Gastroesophageal sphincter (tissue), 4 donors: Measurements from ENCODE around the gene CDC45. TPM values are rescaled to one million over a fixed set of nuclear protein-coding genes. Genes with fewer than 3 reads are reported as not detected.
"Not testable (repeated sequence)": the region's sequence is repeated elsewhere in the genome, so short reads cannot be mapped to it uniquely, and the experiment has no call there.

Experiments used
- ATAC-seq: fragments of 150-250 bp; one replicate; pipeline ENCODE4 v1.9.1; 2016; ENCODE audit warnings: mild to moderate bottlenecking, moderate library complexity
- H3K27ac ChIP-seq, 4 donors: fragments of 200-600 bp; sonication (generic) in 3 of 4; 1 replicate in 3 of 4; 2 replicates in 1 of 4; pipeline ENCODE4 v1.5.1; 2016 to 2019
- H3K27me3 ChIP-seq: fragments of 200-600 bp; sonication (generic); one replicate; pipeline ENCODE4 v1.5.1; 2019
- H3K36me3 ChIP-seq, 2 donors: fragments of 200-600 bp; sonication (generic); one replicate each; pipeline ENCODE4 v1.5.1; 2019; ENCODE audit warnings: control low read depth in 1 of 2
- H3K4me1 ChIP-seq, 3 donors: fragments of 200-600 bp; sonication (generic); 1 replicate in 2 of 3; 2 replicates in 1 of 3; pipeline ENCODE4 v1.5.1; 2016 to 2019; ENCODE audit warnings: control low read depth in 2 of 3
- H3K4me3 ChIP-seq, 2 donors: fragments of 200-600 bp; sonication (generic); one replicate each; pipeline ENCODE4 v1.5.1; 2019; ENCODE audit warnings: mild to moderate bottlenecking in 1 of 2, moderate library complexity in 1 of 2
- H3K9me3 ChIP-seq, 3 donors: fragments of 200-600 bp; sonication (generic); one replicate each; pipeline ENCODE4 v1.5.1; 2017 to 2019; ENCODE audit warnings: control low read depth in 2 of 3
- CTCF ChIP-seq, 4 experiments: fragments of 200-600 bp in 2 of 4; fragments of 450-650 bp in 2 of 4; sonication (generic) in 1 of 4; IDR thresholded peaks; one replicate each; pipeline ENCODE4 v1.5.1; 2017 to 2019; ENCODE audit warnings: antibody characterized with exemption in 4 of 4, mild to moderate bottlenecking in 2 of 4, moderate library complexity in 2 of 4
- EP300 ChIP-seq: sonication (generic); formaldehyde crosslinking; IDR thresholded peaks from one replicate; pipeline ENCODE4 v1.6.1; 2017; ENCODE audit warnings: antibody characterized with exemption, mild to moderate bottlenecking
- POLR2A ChIP-seq, 2 donors: fragments of 450-650 bp; IDR thresholded peaks; one replicate each; pipeline ENCODE4 v1.6.1; 2017; ENCODE audit warnings: antibody characterized with exemption in 2 of 2, mild to moderate bottlenecking in 2 of 2, moderate library complexity in 1 of 2
- POLR2AphosphoS5 ChIP-seq: sonication (generic); formaldehyde crosslinking; IDR thresholded peaks from one replicate; pipeline ENCODE4 v1.6.1; 2017; ENCODE audit warnings: antibody characterized with exemption
- WGBS, 2 donors: methylation state at CpG; one replicate each; pipeline ENCODE4 v1.1.5; 2018; ENCODE audit warnings: low coverage in 1 of 2; 5-methylcytosine and 5-hydroxymethylcytosine counted together
- total RNA-seq, 4 donors: library from RNA; depleted of rRNA; stranded (reverse); fragments of >200 nt; gene quantifications; one replicate each; pipeline ENCODE4 v1.1.0, GENCODE V29; 2016

Gene CDC45
- total RNA-seq, 4 donors from 2014 or later = 2.1 TPM; not detected in 3

- TF ChIP-seq EP300 (no peak), CTCF (IDR thresholded peaks at IDR 0.05) (no peak), POLR2A (IDR thresholded peaks at IDR 0.05) (no peak), POLR2AphosphoS5 (no peak)
- Histone ChIP-seq H3K4me3 (no peak overlapping the region), H3K27ac (no peak overlapping the region), H3K36me3 (peaks cover 0 to 62% of the 10 kb centered on the region in 2 donors), H3K9me3 (no peaks in the 10 kb centered on the region), H3K4me1 (peaks cover 0 to 8% (median under 1%) of the 10 kb centered on the region in 3 donors), H3K27me3 (no peaks in the 10 kb centered on the region)
- no peak for ATAC-seq
- WGBS, 2 donors = 78 to 84% methylated on average over 5 to 6 of the region's 8 CpGs
Observed at GRCh38 chr22:19440411-19441195, 39.1 kb upstream of the CDC45 start.

GRCh38 chr22:19442166-19442565 is 37.6 kb upstream of the CDC45 start:
- H3K4me1 ChIP-seq = peaks cover 0 to 23% (median 11%) of the 10 kb centered on the region in 3 donors
- H3K9me3 ChIP-seq = no peaks in the 10 kb centered on the region
- peaks cover 0 to 46% of the 10 kb centered on the region in 2 donors for H3K36me3 ChIP-seq
- 88 to 90% methylated on average over 2 of the region's 2 CpGs for WGBS, 2 donors
- ATAC-seq = no peak
- no peaks in the 10 kb centered on the region for H3K27me3 ChIP-seq
- no peak overlapping the region for H3K27ac ChIP-seq
- H3K4me3 ChIP-seq = no peak overlapping the region
- TF ChIP-seq POLR2AphosphoS5 (no peak), EP300 (no peak), CTCF (IDR thresholded peaks at IDR 0.05) (no peak), POLR2A (IDR thresholded peaks at IDR 0.05) (no peak)

DNA sequence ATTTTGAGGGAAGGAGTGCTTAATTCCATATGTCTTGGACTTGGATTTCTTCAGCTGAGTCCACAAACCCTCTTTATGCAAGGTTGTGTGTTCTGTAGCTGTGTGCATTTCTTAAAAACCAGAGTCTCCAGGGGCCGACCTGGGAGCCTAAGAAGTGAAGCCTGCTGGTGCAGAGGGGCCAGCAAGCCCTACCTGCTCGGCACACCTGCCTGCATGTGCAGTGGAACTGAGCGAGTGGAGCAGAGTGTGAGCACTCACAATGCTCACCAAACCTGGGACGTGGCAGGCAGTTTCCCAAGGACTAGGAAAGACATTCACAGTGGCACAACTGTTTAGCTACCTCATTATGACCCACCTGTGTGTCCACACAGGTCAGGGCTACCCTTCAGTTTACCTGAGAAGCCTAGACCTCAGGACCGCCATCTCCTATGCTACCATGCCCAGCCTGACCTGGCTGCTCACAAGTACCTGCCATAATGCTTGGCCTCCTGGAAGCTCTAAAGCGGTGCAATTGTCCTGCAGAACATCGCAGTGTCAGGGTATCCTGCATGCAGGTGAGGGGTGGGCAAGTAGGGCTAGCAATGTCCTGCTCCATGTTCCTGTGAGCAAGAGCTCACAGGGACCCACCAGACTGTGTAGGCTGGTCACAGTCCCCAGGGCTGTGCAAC is 36.0 kb upstream of the CDC45 start:
- 57 to 67% methylated on average over 1 of the region's 7 CpGs for WGBS, 2 donors
- Histone ChIP-seq H3K4me1 (peaks cover 0 to 32% (median 15%) of the 10 kb centered on the region in 3 donors), H3K27me3 (no peaks in the 10 kb centered on the region), H3K27ac (no peak overlapping the region), H3K9me3 (no peaks in the 10 kb centered on the region), H3K36me3 (peaks cover 0 to 36% of the 10 kb centered on the region in 2 donors), H3K4me3 (no peak overlapping the region)
- no peak for ATAC-seq
- TF ChIP-seq CTCF (IDR thresholded peaks at IDR 0.05) (no peak), POLR2AphosphoS5 (no peak), POLR2A (IDR thresholded peaks at IDR 0.05) (no peak), EP300 (no peak)

DNA sequence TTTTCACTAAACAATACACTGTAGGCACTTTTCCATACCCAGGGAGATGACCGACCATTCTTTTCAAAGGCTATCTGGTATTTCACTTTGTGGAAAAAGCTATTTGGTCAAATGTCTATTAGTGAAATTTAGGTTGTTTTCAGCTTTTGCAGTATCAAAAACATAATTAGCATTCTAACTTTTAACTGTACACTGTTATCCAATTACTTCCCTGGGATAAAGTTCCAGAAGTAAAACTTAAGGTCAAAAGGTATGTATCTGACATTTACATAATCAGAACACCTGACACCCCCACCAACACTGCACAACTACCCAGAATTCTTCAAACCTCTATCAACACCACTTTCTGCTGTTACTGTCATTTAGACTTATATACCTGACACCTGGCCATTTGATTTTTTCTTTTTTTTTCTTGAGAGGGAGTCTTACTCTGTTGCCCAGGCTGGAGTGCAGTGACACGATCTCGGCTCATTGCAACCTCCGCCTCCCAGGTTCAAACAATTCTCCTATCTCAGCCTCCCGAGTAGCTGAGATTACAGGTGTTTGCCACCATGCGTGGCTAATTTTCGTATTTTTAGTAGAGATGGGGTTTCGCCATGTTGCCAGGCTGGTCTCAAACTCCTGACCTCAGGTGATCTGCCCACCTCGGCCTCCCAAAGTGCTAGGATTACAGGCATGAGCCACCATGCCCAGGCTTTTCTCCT is 34.3 kb upstream of the CDC45 start:
- not testable (repeated sequence) for H3K27me3 ChIP-seq, ATAC-seq, H3K27ac ChIP-seq, H3K4me3 ChIP-seq, H3K9me3 ChIP-seq
- WGBS, 2 donors = 91 to 94% methylated on average over 6 to 8 of the region's 9 CpGs
- H3K4me1 ChIP-seq = peaks cover 0 to 38% (median 15%) of the 10 kb centered on the region in 3 donors
- H3K36me3 ChIP-seq = peaks cover 0 to 38% of the 10 kb centered on the region in 2 donors

DNA sequence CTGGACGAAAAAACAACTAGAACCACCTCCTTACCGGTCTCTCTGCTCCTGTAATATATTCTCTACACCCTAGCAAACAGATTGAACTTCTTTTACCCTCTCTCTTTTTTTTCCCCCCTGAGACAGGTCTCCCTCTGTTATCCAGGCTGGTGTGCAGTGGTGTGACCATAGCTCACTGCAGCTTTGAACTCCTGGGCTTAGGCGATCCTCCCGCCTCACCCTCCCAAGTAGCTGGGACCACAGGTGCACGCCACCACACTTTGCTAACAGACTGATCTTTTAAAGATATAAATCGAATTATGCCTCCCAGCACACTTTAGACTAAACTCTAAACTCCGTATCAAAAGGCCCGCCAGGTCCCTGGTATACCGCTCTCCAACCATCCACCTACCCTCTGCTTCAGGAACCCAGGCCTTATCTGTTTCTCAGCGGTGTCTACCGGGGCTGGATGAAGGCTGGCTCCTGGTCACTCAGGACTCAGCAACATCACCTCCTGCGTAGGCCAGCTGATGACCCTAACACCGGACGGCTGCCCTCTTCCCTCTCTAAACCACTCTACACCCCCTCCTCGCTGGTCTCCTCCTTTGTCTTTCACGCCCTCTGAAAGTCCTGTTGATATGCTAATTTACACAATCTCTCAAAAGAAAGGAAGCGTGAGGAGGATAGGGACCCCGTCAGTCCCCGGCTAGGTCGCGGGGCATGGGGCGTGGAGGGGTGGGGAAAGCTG is 33.0 kb upstream of the CDC45 start:
- Histone ChIP-seq H3K36me3 (peaks cover 0 to 50% of the 10 kb centered on the region in 2 donors), H3K27me3 (no peaks in the 10 kb centered on the region), H3K9me3 (no peaks in the 10 kb centered on the region), H3K4me3 (peak overlapping the region; percentile 87 to 92), H3K4me1 (peaks cover 0 to 38% (median 15%) of the 10 kb centered on the region in 3 donors), H3K27ac (peak overlapping the region; percentile 94 to 97 (median 95))
- ATAC-seq = no peak
- TF ChIP-seq POLR2A (IDR thresholded peaks at IDR 0.05) (no peak), CTCF (IDR thresholded peaks at IDR 0.05) (no peak), EP300 (no peak), POLR2AphosphoS5 (no peak)
- 27 to 28% methylated on average over 12 to 14 of the region's 22 CpGs for WGBS, 2 donors
